Activated CD8-positive, alpha-beta memory T cell treated with anti-CD3 and anti-CD28 coated beads, Interleukin-2, amount 10 ng/mL, durations not matched to agents 7 days and 5 days (primary cell): ENCODE results near the gene SNED1. TPM values are rescaled to one million over a fixed set of nuclear protein-coding genes. Genes with fewer than 3 reads are reported as not detected.
A peak's percentile ranks its signal among the peaks of the same experiment; 100 is the strongest.
"Not testable (repeated sequence)": the region's sequence is repeated elsewhere in the genome, so short reads cannot be mapped to it uniquely, and the experiment has no call there.

Experiments used
- ATAC-seq: fragments of 150-1000 bp; cut with Tn5 transposase; one replicate; pipeline ENCODE4 v1.10.0; 2021; ENCODE audit warnings: moderate library complexity
- CTCF ChIA-PET: fragments of 350-600 bp; sonication (Branson Sonifier 250); formaldehyde crosslinking; loops from one replicate; lab custom pipeline; 2021; ENCODE audit warnings: antibody characterized with exemption; lab: Charles Lee
- DNase-seq: peaks from one replicate; pipeline ENCODE4 v3.0.0-alpha.2; 2020
- H3K27ac Mint-ChIP-seq: one replicate; pipeline ENCODE4 v1.8.0; 2021; ENCODE audit warnings: mild to moderate bottlenecking, mixed read lengths
- H3K27me3 Mint-ChIP-seq: one replicate; pipeline ENCODE4 v1.8.0; 2021; ENCODE audit warnings: mixed read lengths
- H3K36me3 Mint-ChIP-seq: one replicate; pipeline ENCODE4 v1.8.0; 2021; ENCODE audit warnings: mild to moderate bottlenecking, mixed read lengths
- H3K4me1 Mint-ChIP-seq: one replicate; pipeline ENCODE4 v1.8.0; 2021; ENCODE audit warnings: mixed read lengths
- H3K4me3 Mint-ChIP-seq: one replicate; pipeline ENCODE4 v1.8.0; 2021; ENCODE audit warnings: mild to moderate bottlenecking, moderate library complexity, mixed read lengths
- H3K9me3 Mint-ChIP-seq: one replicate; pipeline ENCODE4 v1.8.0; 2022; ENCODE audit warnings: low read depth, mixed read lengths
- total RNA-seq, 2 experiments: library from RNA; stranded (reverse); gene quantifications; one replicate each; pipeline ENCODE4 v1.2.3, GENCODE V29; 2021

Gene SNED1
- total RNA-seq, 2 experiments from 2014 or later: 3.6 to 4.6 TPM

DNA sequence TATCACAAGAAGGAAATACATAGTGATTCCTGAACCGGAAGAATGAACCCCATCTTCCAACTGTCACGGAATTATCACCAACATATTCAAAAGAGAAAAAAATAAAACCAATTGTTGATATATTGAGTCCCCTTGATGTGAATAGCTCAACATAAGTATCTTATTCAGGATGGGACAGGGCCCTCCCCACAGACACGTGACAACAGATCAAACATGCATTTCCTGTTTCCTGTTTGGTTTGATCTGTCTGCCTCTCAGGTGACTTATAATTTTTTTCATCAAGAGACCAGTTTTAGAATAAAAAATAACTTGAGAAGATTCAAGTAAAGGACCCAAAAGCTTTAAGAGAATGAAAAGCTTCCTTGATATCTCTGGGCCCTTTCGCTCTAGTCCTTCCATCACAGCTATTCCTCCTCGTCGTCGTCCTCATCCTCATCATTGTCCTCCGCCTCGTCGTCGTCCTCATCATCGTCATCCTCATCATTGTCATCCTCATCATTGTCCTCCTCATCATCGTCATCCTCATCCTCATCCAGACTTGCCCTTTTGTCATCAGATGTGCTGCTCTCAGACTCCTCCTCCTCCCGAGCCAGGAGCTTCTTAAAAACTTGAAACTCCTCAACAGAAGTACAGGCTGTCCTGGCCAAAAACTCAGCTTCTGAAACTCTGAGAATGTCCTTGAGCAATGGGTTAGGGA lies 97.3 kb downstream of the SNED1 start:
- Mint-ChIP-seq H3K4me1 (peaks cover 42% of the 10 kb centered on the region), H3K36me3 (peaks cover 36% of the 10 kb centered on the region), H3K27ac (peak overlapping the region; percentile 67), H3K27me3 (no peaks in the 10 kb centered on the region), H3K9me3 (no peaks in the 10 kb centered on the region), H3K4me3 (no peak overlapping the region)
- peak; percentile 64 for ATAC-seq
- CTCF ChIA-PET: interaction anchor here (0.8 to 1.5 kb wide), 4 partner anchors 10 to 54 kb away, joined by 3 to 5 read pairs (median 4); partner anchors contain the start of gene PASK
- DNase-seq: peak; percentile 60

DNA sequence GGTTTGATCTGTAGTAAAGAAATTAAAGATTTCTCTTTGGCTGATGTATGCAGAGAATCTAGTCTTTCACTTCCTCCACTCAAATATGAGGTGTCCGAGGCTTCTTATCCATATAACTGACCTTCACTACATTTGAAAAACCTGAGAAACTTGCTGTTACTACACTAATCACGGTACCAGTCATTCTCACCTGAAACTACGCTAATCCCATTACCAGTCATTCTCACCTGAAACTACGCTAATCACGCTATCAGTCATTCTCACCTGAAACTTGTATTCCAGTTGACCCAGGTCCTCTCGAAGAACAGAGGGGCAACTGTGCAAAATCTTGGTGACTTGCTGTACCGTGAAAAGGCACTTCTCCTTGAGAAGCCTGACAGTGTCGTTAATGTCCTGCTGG lies 98.6 kb downstream of the SNED1 start:
- no peaks in the 10 kb centered on the region for H3K9me3 Mint-ChIP-seq
- H3K4me3 Mint-ChIP-seq: no peak overlapping the region
- CTCF ChIA-PET: no interaction called here
- H3K4me1 Mint-ChIP-seq: peaks cover 48% of the 10 kb centered on the region
- peak overlapping the region; percentile 14 for H3K27ac Mint-ChIP-seq
- H3K27me3 Mint-ChIP-seq: no peaks in the 10 kb centered on the region
- ATAC-seq: no peak
- H3K36me3 Mint-ChIP-seq: peaks cover 35% of the 10 kb centered on the region
- peak; percentile 37 for DNase-seq

DNA sequence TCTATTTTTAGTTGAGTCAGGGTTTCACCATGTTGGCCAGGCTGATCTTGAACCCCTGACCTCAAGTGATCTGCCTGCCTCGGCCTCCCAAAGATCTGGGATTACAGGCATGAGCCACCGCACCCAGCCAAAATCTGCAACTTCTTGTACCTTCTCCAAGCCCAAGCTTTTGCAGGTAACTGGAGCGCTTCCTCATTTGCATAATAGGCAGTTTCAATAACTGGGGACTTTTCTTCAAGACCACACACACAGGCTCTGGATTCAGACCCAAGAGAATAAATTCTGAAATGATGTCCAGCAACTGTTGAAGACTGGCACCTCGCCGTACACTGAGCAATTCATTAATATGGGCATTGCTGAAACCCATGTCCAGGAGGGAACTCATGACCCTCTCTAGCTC lies 100.8 kb downstream of the SNED1 start:
- ATAC-seq (no peak), DNase-seq (peak; percentile 39)
- Mint-ChIP-seq H3K27ac (no peak overlapping the region), H3K36me3 (peaks cover 33% of the 10 kb centered on the region), H3K4me3 (no peak overlapping the region), H3K4me1 (peaks cover 59% of the 10 kb centered on the region), H3K9me3 (no peaks in the 10 kb centered on the region), H3K27me3 (no peaks in the 10 kb centered on the region)
- CTCF ChIA-PET: interaction anchor here (0.9 kb wide), 1 partner anchor 9 kb away, joined by 3 read pairs; no protein-coding TSS in a partner anchor

DNA sequence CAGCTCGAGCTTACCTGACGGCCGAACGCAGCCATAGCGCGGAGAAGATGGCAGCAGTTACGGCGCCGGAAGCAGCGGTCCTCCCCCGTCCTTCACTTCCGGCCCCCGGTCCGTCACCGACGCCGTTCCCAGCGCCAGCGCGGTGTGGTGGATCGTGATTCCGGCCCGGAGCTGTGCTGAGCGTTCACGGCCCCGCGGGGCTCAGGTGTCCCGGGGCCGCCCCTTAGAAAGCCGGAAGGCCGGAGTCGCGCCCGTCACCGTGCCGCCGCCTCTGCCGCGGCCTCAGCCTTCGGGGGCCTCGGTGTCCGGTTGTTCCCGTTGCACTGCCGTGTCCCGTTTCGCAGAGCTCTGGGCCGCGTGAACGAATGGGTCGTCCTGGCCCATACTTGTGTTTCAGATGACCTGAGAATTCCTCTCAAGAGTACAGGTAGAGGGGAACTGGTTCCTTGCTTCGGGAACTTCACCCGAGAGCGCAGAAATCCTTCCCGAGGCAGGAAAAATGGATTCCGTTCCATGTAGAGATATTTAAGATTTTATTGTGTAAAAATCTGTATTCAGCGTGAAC lies 103.9 kb downstream of the SNED1 start, which contains the start of gene MTERF4:
TSS of gene MTERF4 (minus strand) at position 49 of the 565 bp plus-strand sequence. CDS start at position 35, 14 bp downstream.
- peaks cover 38% of the 10 kb centered on the region for H3K4me1 Mint-ChIP-seq
- H3K9me3 Mint-ChIP-seq: no peaks in the 10 kb centered on the region
- ATAC-seq (peak; percentile 97), DNase-seq (peak; percentile 91)
- peaks cover 16% of the 10 kb centered on the region for H3K36me3 Mint-ChIP-seq
- H3K27ac Mint-ChIP-seq: peak within 1 kb of the TSS; percentile 97
- H3K27me3 Mint-ChIP-seq: no peaks in the 10 kb centered on the region
- CTCF ChIA-PET: interaction anchor here (2.0 to 3.0 kb wide), 3 partner anchors 11 to 48 kb away, joined by 8 to 16 read pairs (median 9); partner anchors contain the start of genes PASK and PPP1R7
- H3K4me3 Mint-ChIP-seq: peak within 1 kb of the TSS; percentile 96

DNA sequence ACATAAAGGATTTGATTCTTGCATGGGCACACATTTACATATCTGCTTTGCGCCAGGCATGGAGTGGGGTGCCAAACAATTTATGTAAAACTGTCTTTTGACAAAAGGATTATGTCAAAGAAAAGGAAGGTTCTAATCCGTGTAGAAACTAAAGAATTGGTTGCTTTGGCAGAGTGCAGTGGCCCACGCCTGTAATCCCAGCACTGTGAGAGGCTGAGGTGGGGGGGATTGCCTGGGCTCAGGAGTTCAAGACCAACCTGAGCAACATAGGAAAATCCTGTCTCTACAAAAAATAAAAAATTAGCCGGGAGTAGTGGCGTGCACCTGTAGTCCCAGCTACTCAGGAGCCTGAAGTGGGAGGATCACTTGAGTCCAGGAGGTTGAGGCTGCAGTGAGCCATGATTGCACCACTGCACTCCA lies 104.8 kb downstream of the SNED1 start:
- Mint-ChIP-seq H3K4me1 (peaks cover 38% of the 10 kb centered on the region), H3K27me3 (no peaks in the 10 kb centered on the region), H3K27ac (peak overlapping the region; percentile 97), H3K36me3 (peaks cover 13% of the 10 kb centered on the region), H3K9me3 (no peaks in the 10 kb centered on the region), H3K4me3 (peak overlapping the region; percentile 96)
- DNase-seq (peak; percentile 31), ATAC-seq (no peak)
- CTCF ChIA-PET: interaction anchor here (1.2 to 2.6 kb wide), 2 partner anchors 10 to 37 kb away, joined by 3 to 9 read pairs; no protein-coding TSS in a partner anchor

DNA sequence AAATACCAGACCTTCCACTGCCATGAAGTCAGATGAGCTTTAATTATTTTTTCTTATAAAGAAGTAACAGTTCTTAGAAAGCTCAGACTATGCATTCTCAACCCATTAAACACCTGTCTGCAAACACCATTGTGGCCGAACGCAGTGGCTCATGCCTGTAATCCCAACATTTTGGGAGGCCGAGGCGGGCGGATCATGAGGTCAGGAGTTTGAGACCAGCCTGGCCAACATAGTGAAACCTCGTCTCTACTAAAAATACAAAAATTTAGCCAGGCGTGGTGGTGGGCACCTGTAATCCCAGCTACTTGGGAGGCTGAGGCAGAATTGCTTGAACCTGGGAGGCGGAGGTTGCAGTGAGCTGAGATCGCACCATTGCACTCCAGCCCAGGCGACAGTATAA lies 106.2 kb downstream of the SNED1 start:
- peaks cover 41% of the 10 kb centered on the region for H3K4me1 Mint-ChIP-seq
- CTCF ChIA-PET, ATAC-seq, H3K36me3 Mint-ChIP-seq, H3K9me3 Mint-ChIP-seq, H3K27ac Mint-ChIP-seq, H3K4me3 Mint-ChIP-seq, H3K27me3 Mint-ChIP-seq: not testable (repeated sequence)
- DNase-seq: peak; percentile 19

DNA sequence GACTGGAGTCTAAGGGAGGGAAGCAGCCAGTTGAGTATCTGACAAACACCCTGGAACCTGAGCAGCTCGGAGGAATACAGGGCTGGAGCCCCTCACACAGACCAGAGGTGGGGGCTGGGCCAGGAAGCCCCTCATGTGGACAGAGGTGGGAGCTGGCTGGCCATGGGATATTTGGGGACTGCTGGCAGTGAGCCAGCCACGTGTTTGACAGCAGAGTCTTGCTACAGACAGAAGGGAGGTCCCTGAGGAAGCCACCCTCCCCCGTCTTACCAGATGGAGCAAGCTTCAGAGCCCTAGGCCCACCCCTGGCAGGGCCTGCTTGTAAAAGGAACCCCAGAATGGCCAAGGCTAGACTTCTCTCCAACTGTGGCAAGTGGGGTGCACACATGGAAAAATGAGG lies 107.2 kb downstream of the SNED1 start:
- Mint-ChIP-seq H3K36me3 (peaks cover 4% of the 10 kb centered on the region), H3K27ac (no peak overlapping the region), H3K4me1 (peaks cover 46% of the 10 kb centered on the region), H3K4me3 (no peak overlapping the region), H3K9me3 (no peaks in the 10 kb centered on the region), H3K27me3 (no peaks in the 10 kb centered on the region)
- DNase-seq (peak; percentile 29), ATAC-seq (no peak)
- CTCF ChIA-PET: no interaction called here

DNA sequence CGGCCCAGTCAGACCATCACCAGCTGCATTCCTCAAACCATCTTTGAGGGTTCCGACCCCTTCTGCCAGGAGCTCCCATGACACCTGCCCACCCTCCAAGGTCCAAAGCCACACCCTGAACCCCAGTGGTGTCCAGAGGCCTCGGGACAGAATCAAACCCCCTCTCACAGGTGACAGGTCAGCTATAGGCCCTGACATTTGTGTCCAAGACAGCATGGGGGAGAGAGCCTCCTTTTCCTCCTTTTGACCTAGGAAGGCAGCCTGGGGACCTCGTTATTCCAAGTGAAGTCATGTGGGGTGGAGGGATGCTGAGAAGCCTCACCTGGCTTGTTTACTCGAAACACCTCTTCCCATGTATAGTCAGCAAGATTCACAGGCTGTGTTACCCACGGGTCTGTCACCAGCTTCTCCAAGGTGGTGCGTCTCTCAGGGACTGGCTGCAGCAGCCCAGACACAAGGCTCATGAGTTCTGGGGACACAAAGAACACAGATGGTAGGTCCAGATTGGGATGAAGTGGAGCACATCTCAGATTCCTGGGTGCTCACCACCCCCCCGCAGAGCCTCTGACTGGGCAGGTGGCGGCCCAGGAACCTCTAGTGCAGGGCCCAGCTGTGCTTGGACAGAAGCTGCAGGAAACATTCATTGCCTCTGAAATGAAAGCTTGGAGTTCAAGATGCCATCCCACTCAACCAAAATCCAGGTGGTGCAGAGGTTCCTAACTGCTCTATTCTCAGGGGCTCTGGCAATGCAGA lies 108.8 kb downstream of the SNED1 start:
- Mint-ChIP-seq H3K27ac (no peak overlapping the region), H3K36me3 (peaks cover 9% of the 10 kb centered on the region)
- CTCF ChIA-PET: interaction anchor here (0.5 to 1.6 kb wide), 2 partner anchors 7 to 25 kb away, joined by 3 read pairs; no protein-coding TSS in a partner anchor

DNA sequence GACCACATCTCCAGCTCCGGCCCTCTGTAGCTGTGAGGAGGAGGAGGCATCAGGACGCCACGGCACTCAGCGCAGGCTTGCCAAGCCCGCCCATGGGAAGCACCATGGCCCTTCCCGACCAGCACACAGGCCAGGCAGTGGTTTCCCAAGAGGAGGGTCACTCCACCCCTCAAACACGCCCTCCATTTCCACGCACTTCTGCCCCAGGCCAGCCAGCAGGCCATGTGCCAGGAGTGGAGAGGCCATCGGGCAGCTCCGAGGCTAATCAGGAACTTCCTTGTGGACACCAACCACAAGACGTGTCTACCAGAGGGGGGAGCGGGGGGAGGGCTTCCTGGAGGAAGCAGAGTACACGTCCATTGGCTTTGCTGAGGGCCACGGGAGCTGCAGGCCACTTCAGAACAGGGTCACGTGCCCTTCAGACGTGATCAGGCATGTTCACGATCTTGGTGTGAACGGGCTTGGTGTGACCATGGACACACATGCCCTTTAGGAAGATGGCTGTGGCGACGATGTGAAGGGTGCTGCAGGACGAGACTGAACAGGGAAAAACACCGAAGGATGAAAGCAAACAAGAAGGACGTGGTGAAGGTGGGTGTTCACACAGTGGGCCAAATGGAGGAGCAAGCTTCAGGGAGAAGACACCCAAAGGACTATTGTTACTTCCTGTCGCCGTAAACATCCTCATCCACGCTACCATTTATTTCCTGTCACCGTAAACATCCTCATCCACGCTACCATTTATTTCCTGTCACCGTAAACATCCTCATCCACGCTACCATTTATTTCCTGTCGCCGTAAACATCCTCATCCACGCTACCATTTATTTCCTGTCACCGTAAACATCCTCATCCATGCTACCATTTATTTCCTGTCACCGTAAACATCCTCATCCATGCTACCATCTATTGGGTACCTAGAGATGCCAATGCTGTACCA lies 110.1 kb downstream of the SNED1 start:
- Mint-ChIP-seq H3K4me3 (peak overlapping the region; percentile 67), H3K4me1 (peaks cover 56% of the 10 kb centered on the region), H3K27me3 (no peaks in the 10 kb centered on the region), H3K27ac (peak overlapping the region; percentile 90), H3K36me3 (peaks cover 10% of the 10 kb centered on the region), H3K9me3 (no peaks in the 10 kb centered on the region)
- DNase-seq: peak; percentile 54
- CTCF ChIA-PET: interaction anchor here (1.2 to 1.6 kb wide), 2 partner anchors 9 to 30 kb away, joined by 3 to 4 read pairs; no protein-coding TSS in a partner anchor
- peak; percentile 31 for ATAC-seq

More for the DNA sequence above, 108.8 kb downstream of the SNED1 start:
- Mint-ChIP-seq H3K4me1 (peaks cover 55% of the 10 kb centered on the region), H3K4me3 (no peak overlapping the region), H3K27me3 (no peaks in the 10 kb centered on the region), H3K9me3 (no peaks in the 10 kb centered on the region)
- DNase-seq (peak; percentile 31), ATAC-seq (no peak)

DNA sequence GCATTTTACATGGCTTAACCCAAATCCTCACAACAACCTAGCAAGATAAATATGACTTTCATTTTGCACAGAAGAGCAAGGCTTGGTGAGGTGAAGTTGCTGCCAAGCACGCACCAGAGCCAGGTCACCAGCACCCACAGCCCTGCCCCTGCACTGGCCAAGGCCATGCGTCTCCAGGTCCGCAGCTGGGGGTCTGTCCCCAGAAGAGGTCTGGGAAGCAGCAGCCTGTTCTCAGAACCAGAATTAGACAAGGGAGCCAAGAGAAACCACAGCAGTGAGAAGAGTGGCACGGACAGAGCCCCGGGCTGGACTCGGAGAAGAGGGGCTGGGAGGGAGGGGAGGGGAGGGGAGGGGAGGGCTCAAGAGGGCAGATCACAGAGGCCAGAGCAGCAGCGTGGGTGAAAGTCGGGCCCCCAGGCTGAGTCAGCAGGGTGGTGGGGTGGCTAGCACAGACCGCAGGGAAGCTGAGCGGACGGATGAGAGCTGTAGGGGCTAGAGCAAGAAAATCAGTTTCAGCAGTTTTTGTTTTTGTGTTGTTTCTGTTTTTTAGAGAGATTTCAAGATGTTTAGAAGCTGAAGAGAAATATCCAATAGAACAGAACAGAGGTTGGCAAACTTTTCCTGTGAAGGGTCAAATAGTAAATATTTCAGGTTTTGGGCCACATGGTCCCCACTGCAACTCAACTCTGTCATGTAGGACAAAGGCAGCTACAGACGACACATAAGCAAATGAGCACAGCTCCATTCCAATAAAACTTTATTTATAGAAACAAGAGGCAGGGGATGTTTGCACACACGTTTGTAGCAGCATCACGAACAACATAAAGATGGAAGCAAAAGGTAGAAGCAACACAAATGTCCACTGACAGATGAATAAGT lies 111.0 kb downstream of the SNED1 start:
- H3K4me3 Mint-ChIP-seq: peak overlapping the region; percentile 67
- peaks cover 14% of the 10 kb centered on the region for H3K36me3 Mint-ChIP-seq
- H3K9me3 Mint-ChIP-seq: no peaks in the 10 kb centered on the region
- peak overlapping the region; percentile 90 for H3K27ac Mint-ChIP-seq
- peak; percentile 63 for ATAC-seq
- H3K27me3 Mint-ChIP-seq: no peaks in the 10 kb centered on the region
- H3K4me1 Mint-ChIP-seq: peaks cover 52% of the 10 kb centered on the region
- DNase-seq: peak; percentile 76
- CTCF ChIA-PET: interaction anchor here (0.7 to 1.2 kb wide), 4 partner anchors 15 to 41 kb away, joined by 3 read pairs; partner anchors contain the start of gene PPP1R7

DNA sequence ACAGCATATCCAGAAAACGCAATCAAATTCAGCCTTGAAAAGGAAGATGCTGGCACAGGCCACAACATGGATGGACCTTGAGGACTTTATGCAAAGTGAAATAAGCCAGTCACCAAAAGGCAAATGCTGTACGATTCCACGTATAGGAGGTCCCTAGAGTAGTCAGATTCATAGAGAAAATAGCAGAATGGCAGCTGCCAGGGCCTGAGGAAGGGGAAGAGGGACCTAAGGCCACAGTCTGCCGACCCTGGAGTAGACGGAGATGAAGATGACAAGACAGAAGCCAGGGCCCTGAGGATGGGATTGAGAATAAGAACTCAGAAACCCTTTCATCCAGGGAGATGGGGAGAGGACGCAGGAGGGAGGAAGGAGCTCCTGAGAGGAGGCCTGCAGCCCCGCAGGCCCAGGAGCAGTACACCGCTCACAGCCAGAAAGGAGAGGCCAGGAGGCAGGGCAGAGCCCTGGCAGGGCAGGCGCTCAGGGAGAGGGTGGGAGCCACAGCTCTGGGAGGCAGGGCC lies 111.7 kb downstream of the SNED1 start:
- Mint-ChIP-seq H3K4me1 (peaks cover 52% of the 10 kb centered on the region), H3K27ac (peak overlapping the region; percentile 90), H3K9me3 (no peaks in the 10 kb centered on the region), H3K27me3 (no peaks in the 10 kb centered on the region), H3K36me3 (peaks cover 18% of the 10 kb centered on the region), H3K4me3 (peak overlapping the region; percentile 67)
- ATAC-seq (no peak), DNase-seq (no peak)
- CTCF ChIA-PET: interaction anchor here (0.7 to 1.7 kb wide), 5 partner anchors 15 to 40 kb away, joined by 3 to 5 read pairs (median 3); partner anchors contain the start of gene PPP1R7
